Erythroblast (primary cell): ENCODE results near the gene FAM98A.

ENCODE experiments used
- GATA1 ChIP-seq: IDR thresholded peaks from 2 replicates; pipeline ENCODE4 v1.6.1; 2011; ENCODE audit warnings: low read depth, mild to moderate bottlenecking, control low read depth, low read length, moderate library complexity
- POLR2A ChIP-seq: IDR thresholded peaks from 2 replicates; pipeline ENCODE4 v1.6.1; 2011; ENCODE audit warnings: mild to moderate bottlenecking, low read length

DNA sequence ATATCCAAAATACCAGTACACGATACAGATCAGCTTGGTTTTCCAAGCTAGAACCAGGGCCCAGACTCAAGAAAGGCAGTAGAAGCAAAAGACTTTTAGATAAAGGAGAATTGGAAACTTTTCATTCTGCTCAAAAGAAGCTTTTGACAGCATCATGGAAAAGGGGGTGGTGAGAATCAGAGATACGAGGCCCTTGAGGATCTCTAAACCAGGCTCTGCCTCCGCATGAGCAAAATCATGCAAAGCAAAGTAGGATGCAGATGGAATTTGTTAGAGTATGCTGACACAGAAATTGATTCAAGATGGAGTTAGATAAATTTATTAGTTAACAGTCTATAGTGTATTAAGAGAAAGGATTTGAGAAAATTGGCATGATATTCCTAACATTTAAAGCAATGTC lies 39.8 kb downstream of the FAM98A start:
- no peak for TF ChIP-seq POLR2A
- no peak for TF ChIP-seq GATA1
